Natural killer cell treated with Interleukin-12 subunit alpha and Interleukin-12 subunit beta and Interleukin-15 and Interleukin-18, amount 100 ng/mL, for 72 hours (primary cell): ENCODE results near the gene LIX1. TPM values are rescaled to one million over a fixed set of nuclear protein-coding genes. Genes with fewer than 3 reads are reported as not detected.

Experiments
- ATAC-seq, 2 donors: fragments of 150-1000 bp; cut with Tn5 transposase in 1 of 2; sonication (Bioruptor Pico), chemical (Tn5 transposase) in 1 of 2; 2 replicates each; pipeline ENCODE4 v1.10.0; 2021
- DNase-seq: peaks from one replicate; pipeline ENCODE4 v3.0.0; 2022; ENCODE audit warnings: low spot score
- H3K27ac Mint-ChIP-seq, 2 donors: 1 replicate in 1 of 2; 2 replicates in 1 of 2; pipeline ENCODE4 v1.8.0; 2022; ENCODE audit warnings: mixed read lengths in 2 of 2, mild to moderate bottlenecking in 1 of 2, moderate library complexity in 1 of 2
- H3K27me3 Mint-ChIP-seq, 2 donors: 1 replicate in 1 of 2; 2 replicates in 1 of 2; pipeline ENCODE4 v1.8.0; 2022; ENCODE audit warnings: mixed read lengths in 2 of 2
- H3K36me3 Mint-ChIP-seq: one replicate; pipeline ENCODE4 v1.8.0; 2022; ENCODE audit warnings: mixed read lengths
- H3K4me1 Mint-ChIP-seq, 2 donors: 1 replicate in 1 of 2; 2 replicates in 1 of 2; pipeline ENCODE4 v1.8.0; 2022; ENCODE audit warnings: low read depth in 2 of 2, mixed read lengths in 2 of 2, mild to moderate bottlenecking in 1 of 2
- H3K4me3 Mint-ChIP-seq: one replicate; pipeline ENCODE4 v1.8.0; 2022; ENCODE audit warnings: mixed read lengths
- H3K9me3 Mint-ChIP-seq: 2 replicates; pipeline ENCODE4 v1.8.0; 2022; ENCODE audit warnings: mixed read lengths
- total RNA-seq, 2 donors: library from RNA; stranded (reverse); gene quantifications; one replicate each; pipeline ENCODE4 v1.2.3, GENCODE V29; 2022

LIX1 gene
- total RNA-seq, 2 donors from 2014 or later = not detected

GRCh38 chr5:97107318-97107717, 35.1 kb downstream of the LIX1 start:
- ATAC-seq (no peak), DNase-seq (no peak)
- Mint-ChIP-seq H3K4me3 (no peak overlapping the region), H3K27me3 (peaks cover 4 to 12% of the 10 kb centered on the region in 2 donors), H3K27ac (no peak overlapping the region), H3K4me1 (no peaks in the 10 kb centered on the region), H3K9me3 (no peaks in the 10 kb centered on the region), H3K36me3 (no peaks in the 10 kb centered on the region)

DNA sequence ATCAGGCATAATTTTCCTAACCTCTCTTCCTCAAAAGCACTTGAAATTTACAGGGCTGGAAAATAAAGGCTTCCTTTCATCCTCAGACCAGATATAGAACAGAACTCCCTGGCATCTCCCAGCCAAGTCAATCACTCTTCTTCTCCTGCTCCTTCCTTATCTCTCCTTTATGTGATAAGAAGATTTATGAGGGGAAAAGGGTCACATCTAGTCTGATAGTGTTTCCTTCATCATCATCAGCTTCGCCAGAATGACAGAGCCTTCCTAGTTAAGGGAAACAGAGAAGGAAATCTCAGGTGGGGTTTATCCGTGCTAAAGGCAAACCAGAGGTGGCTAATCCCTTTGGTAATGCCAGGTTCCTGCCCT, 36.2 kb downstream of the LIX1 start:
- no peak for ATAC-seq
- Mint-ChIP-seq H3K9me3 (no peaks in the 10 kb centered on the region), H3K4me3 (no peak overlapping the region), H3K4me1 (no peaks in the 10 kb centered on the region), H3K36me3 (no peaks in the 10 kb centered on the region), H3K27me3 (peaks cover 0 to 6% of the 10 kb centered on the region in 2 donors), H3K27ac (no peak overlapping the region)
- DNase-seq = no peak

DNA sequence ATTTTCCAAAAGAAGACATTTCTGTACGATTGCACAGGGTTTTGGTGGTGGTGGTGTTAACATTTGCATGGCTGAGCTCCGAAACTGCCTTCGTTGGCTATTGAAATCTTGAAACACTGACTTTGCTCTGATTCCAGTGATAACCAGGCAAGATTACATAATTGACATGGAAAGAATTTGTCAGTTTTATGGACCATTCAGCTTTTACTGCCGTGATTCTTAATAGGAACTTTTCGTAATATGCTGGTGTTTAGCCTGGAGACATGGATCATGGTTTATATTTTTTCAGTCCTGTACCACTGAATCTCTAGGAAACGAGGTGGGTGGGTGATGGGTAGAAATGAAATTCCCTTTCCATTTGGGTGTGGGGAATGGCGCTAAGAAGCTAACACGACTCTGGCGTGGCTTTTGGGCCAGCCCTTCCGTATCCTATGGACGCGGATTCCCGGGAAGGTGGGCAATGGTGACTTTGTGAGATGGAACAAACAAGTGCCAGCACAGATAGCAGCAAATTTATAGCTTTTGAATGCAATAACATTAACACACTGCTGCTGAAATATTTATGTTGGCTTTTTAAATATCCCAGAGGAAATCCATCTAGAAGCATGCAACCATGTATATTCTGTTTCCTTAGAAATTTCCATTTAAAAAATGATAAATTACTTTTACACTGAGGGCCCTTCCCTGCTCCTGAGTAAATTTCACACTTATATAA, 36.8 kb downstream of the LIX1 start:
- DNase-seq = no peak
- peaks cover 0 to 6% of the 10 kb centered on the region in 2 donors for H3K27me3 Mint-ChIP-seq
- no peak overlapping the region for H3K27ac Mint-ChIP-seq
- H3K36me3 Mint-ChIP-seq = no peaks in the 10 kb centered on the region
- H3K4me1 Mint-ChIP-seq = no peaks in the 10 kb centered on the region
- H3K4me3 Mint-ChIP-seq = no peak overlapping the region
- no peak for ATAC-seq
- no peaks in the 10 kb centered on the region for H3K9me3 Mint-ChIP-seq

DNA sequence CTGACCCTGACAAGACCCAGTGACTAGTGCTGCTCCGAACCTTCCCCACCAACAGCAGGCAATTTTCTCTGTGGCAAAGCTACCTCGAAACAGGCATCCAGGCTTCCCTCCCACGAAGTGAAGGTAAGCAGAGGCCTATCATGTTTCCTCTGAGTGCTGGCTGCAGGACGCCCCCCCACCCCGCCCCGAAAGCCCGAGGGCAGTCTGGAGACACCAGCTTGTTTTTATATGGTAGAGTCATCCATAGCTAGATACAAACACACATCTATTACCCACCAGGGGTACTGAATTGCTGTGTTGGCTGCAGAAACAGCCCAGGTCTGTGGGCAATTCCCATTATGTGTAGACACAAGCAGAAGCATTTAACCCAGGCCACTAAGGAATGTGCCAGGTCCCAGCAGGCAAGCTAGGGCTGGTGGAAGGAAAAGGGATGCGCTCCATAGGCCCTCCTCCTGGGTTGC, 40.4 kb downstream of the LIX1 start:
- DNase-seq (no peak), ATAC-seq (no peak)
- no peaks in the 10 kb centered on the region for H3K36me3 Mint-ChIP-seq
- no peak overlapping the region for H3K4me3 Mint-ChIP-seq
- H3K9me3 Mint-ChIP-seq = no peaks in the 10 kb centered on the region
- peaks cover 3 to 11% of the 10 kb centered on the region in 2 donors for H3K27me3 Mint-ChIP-seq
- H3K27ac Mint-ChIP-seq = no peak overlapping the region
- H3K4me1 Mint-ChIP-seq = no peaks in the 10 kb centered on the region

DNA sequence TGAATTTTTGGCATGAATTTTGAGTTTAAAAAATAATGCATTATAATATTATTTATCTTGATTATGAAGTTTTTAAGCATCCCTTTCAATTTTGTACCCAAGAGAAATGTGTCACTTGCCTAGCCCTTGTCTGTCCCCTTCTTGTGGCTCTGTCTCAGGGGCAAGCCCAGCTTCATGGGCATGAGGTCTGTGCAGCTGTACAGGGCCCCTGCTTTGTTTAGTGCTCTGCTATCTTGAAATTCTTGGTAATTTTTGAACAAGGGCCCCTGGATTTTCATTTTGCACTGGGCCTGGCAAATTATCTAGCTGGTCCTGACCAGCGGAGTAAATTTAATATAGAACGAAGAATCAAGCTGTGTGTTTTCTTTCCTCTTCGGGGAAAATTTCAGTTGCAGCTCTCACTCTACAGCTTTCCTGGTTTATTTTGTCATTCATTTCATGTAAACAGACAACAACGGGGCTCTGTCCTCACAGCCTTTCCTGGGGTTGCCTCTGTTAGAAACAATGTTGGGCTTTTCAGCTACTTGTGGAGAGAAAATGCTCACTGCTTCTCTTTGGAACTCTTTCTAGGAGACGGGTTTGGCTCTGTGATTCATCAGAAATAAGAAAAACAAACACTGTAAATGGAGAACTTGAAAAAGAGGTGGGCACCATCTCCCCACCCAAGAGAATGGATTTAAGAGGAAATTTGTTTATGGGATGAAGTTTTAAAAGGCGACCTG, 41.1 kb downstream of the LIX1 start:
- Mint-ChIP-seq H3K9me3 (no peaks in the 10 kb centered on the region), H3K27ac (no peak overlapping the region), H3K4me1 (no peaks in the 10 kb centered on the region), H3K36me3 (no peaks in the 10 kb centered on the region), H3K4me3 (no peak overlapping the region), H3K27me3 (peaks cover 5 to 11% of the 10 kb centered on the region in 2 donors)
- no peak for ATAC-seq
- no peak for DNase-seq

- Mint-ChIP-seq H3K27me3 (peaks cover 5 to 11% of the 10 kb centered on the region in 2 donors), H3K27ac (no peak overlapping the region), H3K9me3 (no peaks in the 10 kb centered on the region), H3K36me3 (no peaks in the 10 kb centered on the region), H3K4me3 (no peak overlapping the region), H3K4me1 (peaks cover under 1 to 6% of the 10 kb centered on the region in 2 donors)
- DNase-seq (no peak), ATAC-seq (no peak)
Observed at GRCh38 chr5:97100476-97100875, 41.9 kb downstream of the LIX1 start.

DNA sequence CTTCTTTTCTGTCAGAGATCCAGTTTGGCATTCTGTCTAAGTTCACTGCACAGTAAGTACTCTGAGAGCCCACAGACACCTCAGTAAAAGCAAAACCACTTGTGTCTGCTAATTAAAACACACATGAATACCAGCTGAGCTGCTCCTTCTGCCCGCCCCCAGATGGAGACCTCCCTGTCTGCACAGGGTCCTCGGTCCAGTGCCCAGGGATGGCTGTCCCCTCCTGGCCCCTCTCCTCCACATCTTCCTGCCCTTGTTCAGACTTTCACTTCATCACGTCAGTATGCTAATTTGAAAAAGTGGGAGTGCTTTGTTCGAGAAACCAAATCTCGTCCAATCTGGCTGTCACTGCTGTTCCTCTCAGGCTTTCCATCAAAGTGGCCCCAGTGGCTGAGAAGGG, 43.5 kb downstream of the LIX1 start:
- DNase-seq (no peak), ATAC-seq (no peak)
- H3K27me3 Mint-ChIP-seq = peaks cover 5 to 11% of the 10 kb centered on the region in 2 donors
- H3K27ac Mint-ChIP-seq = no peak overlapping the region
- H3K9me3 Mint-ChIP-seq = no peaks in the 10 kb centered on the region
- H3K4me1 Mint-ChIP-seq = peaks cover 10 to 16% of the 10 kb centered on the region in 2 donors
- H3K4me3 Mint-ChIP-seq = no peak overlapping the region
- H3K36me3 Mint-ChIP-seq = no peaks in the 10 kb centered on the region

- Mint-ChIP-seq H3K9me3 (no peaks in the 10 kb centered on the region), H3K27ac (peak overlapping the region in 1 of 2 donors; percentile 12), H3K4me3 (no peak overlapping the region), H3K4me1 (peaks cover 10 to 16% of the 10 kb centered on the region in 2 donors), H3K27me3 (peaks cover 5 to 11% of the 10 kb centered on the region in 2 donors), H3K36me3 (no peaks in the 10 kb centered on the region)
- DNase-seq = no peak
- ATAC-seq = no peak
Observed at GRCh38 chr5:97097326-97098230, 44.8 kb downstream of the LIX1 start.

- Mint-ChIP-seq H3K4me1 (peaks cover 10 to 16% of the 10 kb centered on the region in 2 donors), H3K4me3 (no peak overlapping the region), H3K36me3 (no peaks in the 10 kb centered on the region), H3K9me3 (no peaks in the 10 kb centered on the region), H3K27ac (peak overlapping the region in 1 of 2 donors; percentile 12), H3K27me3 (peaks cover 5 to 11% of the 10 kb centered on the region in 2 donors)
- DNase-seq (no peak), ATAC-seq (no peak)
Observed at GRCh38 chr5:97096846-97097245, 45.6 kb downstream of the LIX1 start.

DNA sequence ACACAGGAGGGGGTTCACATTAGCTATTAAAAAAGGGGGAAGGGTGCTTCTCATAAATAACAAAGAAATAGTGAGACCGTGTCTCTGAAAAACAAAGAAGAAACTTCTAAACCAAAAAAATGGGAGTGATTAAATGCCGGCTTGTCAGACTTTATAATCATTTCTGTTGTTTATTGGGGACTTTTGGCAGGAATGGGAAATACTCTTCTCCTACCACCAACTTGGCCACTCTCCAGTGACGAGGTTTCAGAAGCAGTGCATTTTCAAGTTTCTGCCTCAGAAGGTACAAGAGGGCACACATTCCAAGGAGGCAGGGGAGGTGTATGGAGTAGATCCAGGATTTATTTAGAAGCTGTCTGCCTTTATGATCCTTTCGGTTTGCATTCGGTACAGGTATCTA, 46.2 kb downstream of the LIX1 start:
- H3K36me3 Mint-ChIP-seq = no peaks in the 10 kb centered on the region
- no peak for ATAC-seq
- peaks cover 10 to 16% of the 10 kb centered on the region in 2 donors for H3K4me1 Mint-ChIP-seq
- H3K4me3 Mint-ChIP-seq = peak overlapping the region; percentile 75
- H3K27me3 Mint-ChIP-seq = peaks cover 5 to 11% of the 10 kb centered on the region in 2 donors
- no peaks in the 10 kb centered on the region for H3K9me3 Mint-ChIP-seq
- no peak for DNase-seq
- no peak overlapping the region for H3K27ac Mint-ChIP-seq

DNA sequence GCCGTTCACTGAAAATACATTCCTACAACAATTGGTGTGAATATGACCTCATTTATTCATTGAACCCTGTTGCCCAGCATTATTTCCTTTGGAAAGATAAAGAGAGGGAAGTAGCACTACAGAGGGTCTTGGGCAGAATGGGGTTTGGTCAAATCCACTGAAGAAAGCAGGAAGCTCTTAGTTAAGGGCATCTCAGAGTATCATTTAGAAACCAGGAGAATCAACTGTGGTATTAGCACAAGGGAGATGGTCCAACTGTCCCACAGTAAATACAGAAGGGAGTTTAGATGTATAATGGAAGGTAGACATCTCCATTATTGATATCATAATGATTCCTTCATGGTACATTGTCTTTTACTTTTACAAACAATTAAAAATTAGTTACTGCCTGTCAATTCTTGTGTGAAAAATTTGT, 47.1 kb downstream of the LIX1 start:
- H3K9me3 Mint-ChIP-seq = no peaks in the 10 kb centered on the region
- H3K36me3 Mint-ChIP-seq = no peaks in the 10 kb centered on the region
- DNase-seq (no peak), ATAC-seq (peak; percentile 54 to 69)
- H3K4me3 Mint-ChIP-seq = peak overlapping the region; percentile 75
- H3K27ac Mint-ChIP-seq = peak overlapping the region; percentile 86 to 89
- H3K27me3 Mint-ChIP-seq = peaks cover 11 to 15% of the 10 kb centered on the region in 2 donors
- peaks cover 10 to 16% of the 10 kb centered on the region in 2 donors for H3K4me1 Mint-ChIP-seq

- peak; percentile 64 for DNase-seq
- H3K4me1 Mint-ChIP-seq = peaks cover 10 to 16% of the 10 kb centered on the region in 2 donors
- no peaks in the 10 kb centered on the region for H3K36me3 Mint-ChIP-seq
- ATAC-seq = peak; percentile 94 to 95
- no peaks in the 10 kb centered on the region for H3K9me3 Mint-ChIP-seq
- H3K4me3 Mint-ChIP-seq = peak overlapping the region; percentile 75
- peaks cover 11 to 13% of the 10 kb centered on the region in 2 donors for H3K27me3 Mint-ChIP-seq
- peak overlapping the region; percentile 86 to 89 for H3K27ac Mint-ChIP-seq
Observed at GRCh38 chr5:97094579-97095317, 47.7 kb downstream of the LIX1 start.

DNA sequence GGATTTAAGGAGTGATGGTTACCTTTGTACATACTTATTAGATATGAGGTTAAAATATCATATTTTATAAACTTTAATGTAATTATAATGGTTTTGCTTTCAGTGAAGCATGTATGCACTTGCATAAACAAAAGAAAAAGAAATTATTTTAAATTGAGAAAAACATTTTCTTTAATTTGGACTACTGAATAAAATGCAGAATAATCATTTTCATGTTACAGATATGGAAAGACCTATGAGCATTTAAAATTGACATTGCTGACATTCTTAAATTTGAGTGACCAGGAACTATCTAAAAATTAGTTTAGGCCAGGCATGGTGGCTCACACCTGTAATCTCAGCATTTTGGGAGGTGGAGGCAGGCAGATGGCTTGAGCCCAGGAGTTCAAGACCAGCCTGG, 49.2 kb downstream of the LIX1 start:
- H3K27me3 Mint-ChIP-seq = peaks cover 11% of the 10 kb centered on the region in 2 donors
- no peak overlapping the region for H3K4me3 Mint-ChIP-seq
- H3K9me3 Mint-ChIP-seq = no peaks in the 10 kb centered on the region
- no peak for DNase-seq
- ATAC-seq = no peak
- no peaks in the 10 kb centered on the region for H3K36me3 Mint-ChIP-seq
- peaks cover 10 to 16% of the 10 kb centered on the region in 2 donors for H3K4me1 Mint-ChIP-seq
- no peak overlapping the region for H3K27ac Mint-ChIP-seq
